ENCODE results near the gene KMT2E.
"Not testable (repeated sequence)": the region's sequence is repeated elsewhere in the genome, so short reads cannot be mapped to it uniquely, and the experiment has no call there.

KMT2E gene

GRCh38 chr7:105013816-105014692 is at the start of gene KMT2E:
Gene KMT2E, plus strand, starts transcription at chr7:105014205. Its CDS starts 26,748 bp downstream, at chr7:105040953.
- peak; percentile 92 for DNase-seq

- DNase-seq, result no peak
These were observed 49.3 kb upstream of the KMT2E start for GRCh38 chr7:104964626-104965236.

GRCh38 chr7:104966022-104966421 is 48.0 kb upstream of the KMT2E start:
- no peak for DNase-seq

- no peak for DNase-seq
These were observed 46.9 kb upstream of the KMT2E start for GRCh38 chr7:104967088-104967487.

- DNase-seq, result no peak
These were observed 46.4 kb upstream of the KMT2E start for GRCh38 chr7:104967595-104967994.

- no peak for DNase-seq
These were observed 45.4 kb upstream of the KMT2E start for GRCh38 chr7:104968648-104969047.

- no peak for DNase-seq
These were observed 44.8 kb upstream of the KMT2E start for GRCh38 chr7:104969183-104969582.

- DNase-seq, result no peak
These were observed 42.5 kb upstream of the KMT2E start for GRCh38 chr7:104971290-104972071.

GRCh38 chr7:104972500-104972899 is 41.5 kb upstream of the KMT2E start:
- no peak for DNase-seq

GRCh38 chr7:104973227-104973626 is 40.8 kb upstream of the KMT2E start:
- no peak for DNase-seq

- DNase-seq, result no peak
These were observed 40.0 kb upstream of the KMT2E start for GRCh38 chr7:104973909-104974415.

- not testable (repeated sequence) for DNase-seq
These were observed 38.5 kb upstream of the KMT2E start for GRCh38 chr7:104975553-104975952.

- DNase-seq, result no peak
These were observed 36.9 kb upstream of the KMT2E start for GRCh38 chr7:104976966-104977636.

- no peak for DNase-seq
These were observed 35.5 kb upstream of the KMT2E start for GRCh38 chr7:104978460-104978859.

GRCh38 chr7:104979167-104979841 is 34.7 kb upstream of the KMT2E start:
- no peak for DNase-seq

GRCh38 chr7:104980440-104980839 is 33.6 kb upstream of the KMT2E start:
- DNase-seq, result no peak

GRCh38 chr7:104980841-104981671 is 32.9 kb upstream of the KMT2E start:
- no peak for DNase-seq

GRCh38 chr7:104981672-104982037 is 32.4 kb upstream of the KMT2E start:
- DNase-seq, result no peak

GRCh38 chr7:104982308-104983075 is 31.5 kb upstream of the KMT2E start:
- no peak for DNase-seq

- DNase-seq, result no peak
These were observed 30.9 kb upstream of the KMT2E start for GRCh38 chr7:104983076-104983577.

All from stimulated activated CD4-positive, alpha-beta T cell treated with anti-CD3 and anti-CD28 coated beads, Interleukin-1b, Interleukin-23, amount 100 ng/mL, for 48 hours (primary cell).